NCI-H2107 treated with DMSO at 0.1 percent for 48 hours (cell line): ENCODE results near the gene UGT1A8.

Source experiments
- DNase-seq: peaks from one replicate; lab custom pipeline; 2025; ENCODE audit not compliant: unreplicated experiment; lab: John Stamatoyannopoulos, UW

The UGT1A8 gene

GRCh38 chr2:233758141-233758540, 140.7 kb downstream of the UGT1A8 start:
- DNase-seq = no peak

GRCh38 chr2:233758849-233759248, 141.4 kb downstream of the UGT1A8 start:
- DNase-seq = no peak

- no peak for DNase-seq
Measured at GRCh38 chr2:233760043-233760442, 142.6 kb downstream of the UGT1A8 start, which contains the start of gene UGT1A1. Gene UGT1A1 (plus strand): TSS chr2:233760270. CDS start chr2:233760288, 18 bp downstream.

GRCh38 chr2:233761040-233761769, 143.8 kb downstream of the UGT1A8 start:
- no peak for DNase-seq

- DNase-seq = no peak
Measured at GRCh38 chr2:233764264-233764663, 146.8 kb downstream of the UGT1A8 start.

GRCh38 chr2:233764761-233765160, 147.3 kb downstream of the UGT1A8 start:
- no peak for DNase-seq

GRCh38 chr2:233766416-233766815, 149.0 kb downstream of the UGT1A8 start:
- no peak for DNase-seq

GRCh38 chr2:233768076-233768475, 150.6 kb downstream of the UGT1A8 start:
- DNase-seq = no peak

GRCh38 chr2:233769260-233769659, 151.8 kb downstream of the UGT1A8 start:
- DNase-seq = no peak

GRCh38 chr2:233772153-233772552, 154.7 kb downstream of the UGT1A8 start:
- DNase-seq = no peak

- DNase-seq = no peak
Measured at GRCh38 chr2:233772583-233772982, 155.2 kb downstream of the UGT1A8 start.

GRCh38 chr2:233773854-233774253, 156.4 kb downstream of the UGT1A8 start:
- DNase-seq = no peak

GRCh38 chr2:233775414-233775813, 158.0 kb downstream of the UGT1A8 start:
- no peak for DNase-seq

GRCh38 chr2:233778030-233778429, 160.6 kb downstream of the UGT1A8 start, which contains the start of gene MROH2A:
Gene MROH2A (plus strand): TSS chr2:233778330. CDS start chr2:233779359, 1,029 bp downstream.
- no peak for DNase-seq

GRCh38 chr2:233779722-233780121, 162.3 kb downstream of the UGT1A8 start:
- no peak for DNase-seq

GRCh38 chr2:233780771-233781170, 163.3 kb downstream of the UGT1A8 start:
- no peak for DNase-seq

GRCh38 chr2:233789554-233789953, 172.1 kb downstream of the UGT1A8 start:
- DNase-seq = no peak

GRCh38 chr2:233791151-233791882, 173.9 kb downstream of the UGT1A8 start:
- no peak for DNase-seq

GRCh38 chr2:233791883-233792329, 174.5 kb downstream of the UGT1A8 start:
- DNase-seq = no peak

- no peak for DNase-seq
Measured at GRCh38 chr2:233792720-233793119, 175.3 kb downstream of the UGT1A8 start.

- DNase-seq = no peak
Measured at GRCh38 chr2:233793465-233794127, 176.2 kb downstream of the UGT1A8 start.
